HG03159 (cell line): Measurements from ENCODE around the gene JAKMIP1.

ENCODE experiments used
- ATAC-seq: cut with Tn5 transposase; IDR thresholded peaks from one replicate; pipeline ENCODE4 v1.9.1; 2021; ENCODE audit warnings: mild to moderate bottlenecking, moderate library complexity; ENCODE audit not compliant: unreplicated experiment

The JAKMIP1 gene

GRCh38 chr4:6123116-6123515 is 77.2 kb downstream of the JAKMIP1 start:
- no peak for ATAC-seq

DNA sequence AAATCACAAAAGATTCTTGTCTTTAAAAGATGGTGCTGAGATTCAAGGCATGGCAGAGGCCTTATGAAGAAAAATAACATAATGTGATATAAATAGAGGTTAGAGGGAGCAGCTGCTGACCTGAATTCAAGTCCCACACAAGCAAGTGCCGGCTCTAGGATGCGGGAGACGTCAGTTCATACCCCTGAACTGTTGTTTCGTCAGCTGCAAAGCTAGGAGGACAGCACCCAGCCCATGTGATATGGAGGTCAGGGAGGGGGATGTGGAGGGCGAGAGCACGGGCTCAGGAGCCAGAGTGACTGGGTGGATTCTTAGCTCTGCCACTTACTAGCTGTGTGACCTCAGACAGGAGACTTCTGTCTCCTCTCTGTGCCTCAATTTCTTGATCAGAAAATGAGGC is 77.9 kb downstream of the JAKMIP1 start:
- no peak for ATAC-seq

DNA sequence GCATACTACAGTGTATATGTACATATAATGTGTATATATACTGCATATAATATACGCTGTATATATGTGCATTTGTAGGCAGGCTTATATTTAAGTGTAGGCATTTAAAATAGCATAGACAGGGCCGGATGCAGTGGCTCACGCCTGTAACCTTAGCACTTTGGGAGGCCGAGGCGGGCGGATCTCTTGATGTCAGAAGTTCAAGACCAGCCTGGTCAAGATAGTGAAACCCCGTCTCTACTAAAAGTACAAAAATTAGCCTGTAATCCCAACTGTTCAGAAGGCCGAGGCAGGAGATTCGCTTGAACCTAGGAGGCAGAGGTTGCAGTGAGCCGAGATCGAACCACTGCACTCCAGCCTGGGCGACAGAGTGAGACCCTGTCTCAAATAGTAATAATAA is 78.4 kb downstream of the JAKMIP1 start:
- ATAC-seq: no peak

GRCh38 chr4:6121276-6121850 is 79.0 kb downstream of the JAKMIP1 start:
- ATAC-seq: no peak

DNA sequence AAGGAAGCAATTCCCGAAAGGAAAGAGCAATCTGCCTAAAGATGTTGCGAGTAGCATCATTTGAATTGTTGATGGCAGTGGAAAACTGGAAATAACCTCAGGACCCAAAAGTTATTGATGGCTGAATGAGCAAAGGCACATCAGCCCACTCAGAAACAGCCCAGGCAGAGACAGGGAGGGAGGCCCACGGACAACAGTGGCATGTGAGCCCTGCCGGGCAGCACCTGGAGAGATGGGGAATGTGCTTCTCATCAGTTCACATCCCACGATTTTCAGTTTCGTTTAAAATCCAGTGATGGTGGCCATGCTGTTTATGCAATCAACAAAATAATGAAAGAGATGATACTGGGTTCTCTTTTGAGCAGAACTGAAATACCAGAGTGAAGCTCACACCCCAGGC is 80.0 kb downstream of the JAKMIP1 start:
- no peak for ATAC-seq

DNA sequence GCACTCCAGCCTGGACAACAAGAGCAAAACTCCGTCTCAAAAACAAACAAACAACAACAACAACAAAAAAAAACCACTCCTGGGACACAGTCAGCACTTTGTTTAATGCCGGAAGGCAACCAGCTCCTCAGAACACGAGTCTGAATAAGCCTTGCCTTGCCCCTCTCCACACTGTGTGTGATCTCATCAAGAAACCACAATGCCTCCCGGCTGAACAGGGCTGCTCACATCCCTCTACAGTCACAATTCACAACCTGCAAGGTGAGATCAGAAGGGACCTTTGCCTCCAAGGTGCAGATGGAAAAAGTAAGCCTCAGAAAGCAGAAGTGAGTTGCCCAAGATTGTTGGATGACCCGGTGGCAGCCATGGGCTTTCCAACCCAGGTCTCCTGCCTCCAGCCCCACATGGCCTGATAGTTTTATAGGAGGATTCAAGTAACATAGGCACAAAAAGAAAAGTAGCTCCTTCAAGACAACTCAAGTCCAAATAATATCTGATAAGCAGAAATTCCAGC is 80.8 kb downstream of the JAKMIP1 start:
- no peak for ATAC-seq

GRCh38 chr4:6118201-6118600 is 82.1 kb downstream of the JAKMIP1 start:
- ATAC-seq: no peak

GRCh38 chr4:6116696-6117285 is 83.6 kb downstream of the JAKMIP1 start:
- ATAC-seq: no peak

DNA sequence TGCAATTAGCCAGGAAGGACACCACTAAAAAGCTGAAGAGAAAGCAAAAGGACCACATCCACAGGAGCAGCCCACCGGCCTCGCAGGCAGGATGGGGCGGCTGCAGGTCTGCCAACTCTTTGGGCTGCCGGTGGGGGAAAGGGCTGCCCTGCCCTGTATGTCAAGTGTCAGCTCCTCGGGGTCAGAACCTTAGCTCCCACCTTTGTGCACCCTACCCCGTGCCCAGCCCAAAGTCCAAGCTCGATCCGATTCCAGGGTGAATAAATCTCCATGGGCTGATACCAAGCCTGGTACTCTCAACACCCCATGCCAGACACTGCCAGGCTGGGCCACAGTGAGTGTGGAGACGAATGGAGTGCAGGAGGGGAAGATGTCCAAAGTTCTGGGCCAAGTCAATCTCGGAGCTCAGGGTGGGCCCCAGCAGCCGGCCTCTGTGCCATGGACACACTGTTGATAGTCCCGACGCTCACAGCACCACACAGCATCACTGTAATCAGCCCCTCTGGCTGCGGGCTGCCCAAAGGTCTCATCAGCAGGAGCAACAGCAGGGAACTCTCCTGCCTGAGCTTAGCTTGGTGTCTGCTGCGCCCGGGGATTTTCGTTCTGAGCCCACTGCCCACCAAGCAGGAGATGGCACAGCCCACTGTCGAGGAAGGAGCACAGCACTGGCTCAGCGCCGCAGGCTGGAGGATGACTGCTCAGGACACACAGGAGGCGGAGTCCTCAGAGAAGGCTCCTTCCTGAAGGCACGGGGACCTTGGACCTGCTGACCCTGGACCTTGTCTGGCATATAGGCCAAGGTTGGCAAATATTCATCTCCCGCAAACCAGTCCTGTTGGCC is 84.4 kb downstream of the JAKMIP1 start:
- no peak for ATAC-seq

GRCh38 chr4:6115342-6115741 is 85.0 kb downstream of the JAKMIP1 start:
- ATAC-seq: no peak

DNA sequence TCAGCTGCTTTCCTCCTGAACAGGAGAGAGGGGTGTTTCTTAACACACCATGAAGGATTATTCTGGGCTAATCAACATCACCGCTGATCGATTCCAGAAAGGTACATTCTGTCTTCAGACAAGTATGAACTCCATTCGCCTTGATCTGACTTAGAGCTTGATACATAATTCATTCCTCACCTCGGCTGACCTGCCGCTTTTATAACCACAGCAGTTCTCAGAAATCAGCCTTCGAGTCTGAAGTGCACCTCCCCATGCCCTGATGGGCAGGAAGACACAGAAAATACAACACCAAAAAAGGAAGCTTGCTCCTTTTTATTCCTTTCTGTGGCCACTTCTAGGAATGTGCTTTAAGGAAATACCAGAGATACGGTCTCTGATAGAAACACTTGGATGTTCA is 85.7 kb downstream of the JAKMIP1 start:
- no peak for ATAC-seq

DNA sequence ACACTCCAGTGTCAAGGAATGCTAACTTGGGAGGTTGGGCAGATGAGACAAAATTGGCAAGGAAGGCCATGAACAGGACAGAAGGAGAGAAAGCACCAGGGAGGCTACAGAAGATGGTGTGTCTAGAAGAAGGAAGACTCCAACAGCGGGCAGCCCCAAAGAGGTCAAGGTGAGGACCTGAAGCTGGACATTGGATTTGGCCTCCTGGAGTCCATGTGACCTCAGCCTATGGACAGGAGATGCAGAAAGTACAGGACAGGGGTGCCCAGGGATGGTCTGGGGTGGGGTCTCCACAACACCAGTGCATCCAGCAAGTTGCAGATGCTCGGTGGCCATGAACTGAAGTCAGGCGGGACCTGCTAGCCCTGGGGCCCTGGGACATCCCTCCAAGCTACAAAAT is 86.2 kb downstream of the JAKMIP1 start:
- no peak for ATAC-seq

- no peak for ATAC-seq
Observed at GRCh38 chr4:6113641-6114040, 86.7 kb downstream of the JAKMIP1 start.

- ATAC-seq: no peak
Observed at GRCh38 chr4:6112606-6113290, 87.6 kb downstream of the JAKMIP1 start.

GRCh38 chr4:6111354-6111960 is 88.9 kb downstream of the JAKMIP1 start:
- no peak for ATAC-seq

GRCh38 chr4:6110681-6111353 is 89.5 kb downstream of the JAKMIP1 start:
- ATAC-seq: no peak

DNA sequence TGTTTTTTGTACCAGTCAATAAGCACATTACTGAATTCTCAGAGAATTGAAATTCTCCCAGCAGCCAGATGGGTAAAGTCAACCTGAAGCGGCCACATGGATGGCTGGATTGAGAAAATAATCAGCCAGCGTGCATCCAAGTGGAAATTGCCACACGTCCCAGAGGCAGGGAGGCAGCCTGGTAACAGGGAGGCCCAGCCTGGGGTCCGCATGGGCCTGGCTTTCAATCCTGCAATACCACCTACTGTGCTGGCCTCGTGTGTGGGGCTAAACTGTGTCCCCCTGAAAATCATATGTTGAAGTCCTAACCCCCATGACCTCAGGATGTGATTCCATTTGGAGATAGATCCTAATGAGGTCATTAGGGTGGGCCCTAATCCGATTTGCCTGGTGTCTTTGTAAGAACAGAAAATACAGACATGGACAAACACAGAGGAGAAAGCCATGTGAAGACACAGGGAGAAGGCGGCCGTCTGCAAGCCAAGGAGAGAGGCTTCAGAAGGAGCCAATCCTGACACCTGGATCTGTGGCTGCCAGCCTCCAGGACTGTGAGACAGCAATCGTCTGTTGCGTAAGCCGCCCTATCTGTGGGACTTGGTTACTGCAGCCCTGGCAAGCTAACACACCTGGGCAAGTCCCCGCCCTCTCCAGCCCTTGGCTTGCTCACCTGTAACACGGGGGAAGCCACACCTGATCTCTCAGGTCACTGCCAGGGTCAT is 90.3 kb downstream of the JAKMIP1 start:
- ATAC-seq: no peak

DNA sequence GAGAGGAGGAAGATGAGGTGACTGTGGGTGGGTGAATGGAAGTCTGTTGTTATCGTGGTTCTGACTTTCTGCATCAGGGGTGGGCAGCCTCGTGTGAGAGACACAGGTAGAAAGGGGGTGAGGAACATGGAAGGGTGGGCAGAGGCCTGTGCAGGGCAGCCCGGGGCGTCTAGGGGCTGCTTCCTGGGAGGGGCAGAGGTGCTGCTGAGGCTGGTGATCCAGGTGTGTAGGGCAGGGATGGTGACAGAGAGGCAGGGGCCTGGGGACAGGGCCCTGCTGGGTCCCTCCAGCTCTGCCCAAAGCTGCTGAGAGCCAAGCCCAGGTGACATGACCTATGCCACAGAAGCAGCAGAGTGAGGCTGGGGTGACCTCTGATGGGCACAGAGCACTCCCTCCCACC is 92.5 kb downstream of the JAKMIP1 start:
- no peak for ATAC-seq

DNA sequence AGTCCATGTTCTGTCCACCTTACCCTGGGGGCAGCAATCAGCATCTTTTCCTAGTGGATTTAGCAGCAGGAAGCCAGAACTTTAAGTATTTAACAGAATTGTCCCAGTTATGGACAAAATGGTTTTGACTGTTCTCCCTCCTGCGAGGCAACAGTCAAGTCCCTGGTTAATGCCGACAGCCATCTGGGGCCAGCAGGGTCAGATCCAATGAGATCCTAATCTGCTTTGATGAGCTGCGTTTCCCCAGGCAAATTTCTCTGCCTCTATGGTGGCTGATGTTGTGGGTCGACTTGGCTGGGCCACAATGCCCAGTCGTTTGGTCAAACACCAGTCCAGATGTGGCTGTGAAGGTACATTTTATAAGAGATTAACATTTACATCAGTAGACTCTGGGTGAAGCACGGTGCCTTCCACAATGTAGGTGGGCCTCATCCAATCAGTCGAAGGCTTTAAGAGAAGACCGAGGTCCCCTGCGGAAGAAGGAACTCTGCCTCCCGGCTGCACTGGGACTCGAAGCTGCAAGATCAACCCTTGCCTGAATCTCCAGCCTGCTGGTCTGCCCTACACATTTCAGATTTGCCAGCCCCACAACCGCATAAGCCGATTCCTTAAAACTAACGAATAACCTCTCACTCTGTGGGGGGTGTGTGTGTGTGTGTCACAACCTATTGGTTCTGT is 93.1 kb downstream of the JAKMIP1 start:
- no peak for ATAC-seq
